K562 (cell line): ENCODE measurements around the gene GTF3C6. TPM values are rescaled to one million over a fixed set of nuclear protein-coding genes. Genes with fewer than 3 reads are reported as not detected.
A peak's percentile ranks its signal among the peaks of the same experiment; 100 is the strongest.

Experiments
- ATAC-seq: fragments of 200-7000 bp; cut with Tn5 transposase; 3 replicates; pipeline ENCODE4 v1.9.1; 2020; ENCODE audit warnings: moderate library complexity
- BruUV-seq: library from RNA; stranded (reverse); fragments of 400-500 nt; replicated peaks from 2 replicates; lab custom pipeline; 2021; lab: Mats Ljungman, UMichigan
- CTCF ChIA-PET: fragments of 300-600 bp; formaldehyde crosslinking; extraction: SDS; loops from one replicate; lab custom pipeline; 2021; ENCODE audit warnings: low intra/inter-chr PET ratio; lab: Yijun Ruan, JAX
- POLR2A ChIA-PET: fragments of 300-600, 350-650 bp; sonication (Branson Sonifier 250); formaldehyde crosslinking; extraction: SDS; loops from one replicate; lab custom pipeline; 2021; ENCODE audit warnings: antibody characterized with exemption, inconsistent platforms; lab: Yijun Ruan, JAX
- DNase-seq, 4 experiments: peaks; one replicate each; pipeline versions ENCODE4 v3.0.0 to v3.0.0-alpha.2; 2011 to 2018; ENCODE audit warnings: low spot score in 3 of 4, mixed read lengths in 3 of 4; ENCODE audit errors: extremely low read depth in 1 of 4
- FAIRE-seq: peaks from 2 replicates; lab custom pipeline; 2011; peaks lifted over from hg19 to GRCh38; lab: Jason Lieb, UNC
- H2AFZ ChIP-seq: 2 replicates; pipeline ENCODE4 v1.6.0; 2011; ENCODE audit warnings: low read depth, low read length, control low read depth, inconsistent platforms
- H3K27ac ChIP-seq: fragments of 200-600 bp; 3 replicates; pipeline ENCODE4 v1.8.0; 2011; ENCODE audit warnings: low read depth, mild to moderate bottlenecking, control low read depth, inconsistent platforms, low read length, moderate library complexity, mixed read lengths; ENCODE audit errors: extremely low read depth
- H3K27me3 ChIP-seq, 2 experiments: fragments of 300-600 bp in 1 of 2; 2 replicates in 1 of 2; 3 replicates in 1 of 2; pipeline versions ENCODE4 v1.6.0 to v1.8.0; 2011; ENCODE audit warnings: inconsistent platforms in 2 of 2, low read length in 2 of 2, mild to moderate bottlenecking in 1 of 2, mixed read lengths in 1 of 2, moderate library complexity in 1 of 2; ENCODE audit not compliant: control insufficient read depth in 2 of 2, insufficient read depth in 2 of 2
- H3K36me3 ChIP-seq: fragments of 300-600 bp; 3 replicates; pipeline ENCODE4 v1.8.0; 2011; ENCODE audit warnings: mild to moderate bottlenecking, low read length, inconsistent platforms; ENCODE audit not compliant: control insufficient read depth, insufficient read depth
- H3K4me1 ChIP-seq, 2 experiments: fragments of 200-600 bp in 1 of 2; replicated peaks in 1 of 2; 2 replicates in 1 of 2; 3 replicates in 1 of 2; pipeline versions ENCODE4 v1.5.1 to v1.8.0; 2011; ENCODE audit warnings: inconsistent platforms in 2 of 2, low read length in 2 of 2, mild to moderate bottlenecking in 1 of 2, mixed read lengths in 1 of 2, moderate library complexity in 1 of 2; ENCODE audit not compliant: control insufficient read depth in 2 of 2, insufficient read depth in 2 of 2
- H3K4me2 ChIP-seq: 2 replicates; pipeline ENCODE4 v1.6.1; 2011; ENCODE audit warnings: low read length, control low read depth, inconsistent platforms, mixed read lengths; ENCODE audit not compliant: insufficient read depth
- H3K4me3 ChIP-seq: fragments of 200-600 bp; sonication (generic), shearing (Covaris generic); 2 replicates; pipeline ENCODE4 v1.5.1; 2016; ENCODE audit warnings: control low read depth, inconsistent platforms
- H3K79me2 ChIP-seq: fragments of 200-600 bp; 3 replicates; pipeline ENCODE4 v1.8.0; 2011; ENCODE audit warnings: low read length, inconsistent platforms; ENCODE audit not compliant: control insufficient read depth, insufficient read depth
- H3K9ac ChIP-seq, 2 experiments: 2 replicates each; pipeline versions ENCODE4 v1.6.0 to v1.6.1; 2011; ENCODE audit warnings: low read depth in 2 of 2, low read length in 2 of 2, control low read depth in 1 of 2, inconsistent platforms in 1 of 2, mild to moderate bottlenecking in 1 of 2, mixed read lengths in 1 of 2; ENCODE audit not compliant: insufficient read depth in 1 of 2
- H3K9me1 ChIP-seq: one replicate; pipeline ENCODE4 v1.6.0; 2011; ENCODE audit warnings: inconsistent platforms, mild to moderate bottlenecking, low read length, moderate library complexity; ENCODE audit not compliant: control insufficient read depth, insufficient read depth
- H3K9me3 ChIP-seq: replicated peaks from 2 replicates; pipeline ENCODE4 v1.5.1; 2011; ENCODE audit warnings: low read depth, low read length, inconsistent platforms; ENCODE audit not compliant: control insufficient read depth, insufficient read depth
- H4K20me1 ChIP-seq: replicated peaks from 2 replicates; pipeline ENCODE4 v1.6.1; 2011; ENCODE audit warnings: low read length, inconsistent platforms, mixed read lengths; ENCODE audit not compliant: control insufficient read depth, insufficient read depth
- EP300 ChIP-seq: IDR thresholded peaks from 2 replicates; pipeline ENCODE4 v1.6.1; 2012; ENCODE audit warnings: low read length, improper control_type of control experiment
- FOXA1 ChIP-seq: fragments of 450-650 bp; IDR thresholded peaks from 2 replicates; pipeline ENCODE4 v1.6.1; 2016; ENCODE audit warnings: mild to moderate bottlenecking, borderline replicate concordance
- HLTF ChIP-seq: fragments of 450-650 bp; IDR thresholded peaks from 2 replicates; pipeline ENCODE4 v1.6.1; 2016
- JUND ChIP-seq, 2 experiments: IDR thresholded peaks; 2 replicates in 1 of 2; 3 replicates in 1 of 2; pipeline ENCODE4 v1.6.1; 2011; ENCODE audit warnings: borderline replicate concordance in 2 of 2, low read depth in 2 of 2, low read length in 2 of 2, improper control_type of control experiment in 1 of 2, missing biosample characterization in 1 of 2, missing genetic modification characterization in 1 of 2, missing genetic modification reagents in 1 of 2
- MCM7 ChIP-seq, 2 experiments: fragments of 450-650 bp; IDR thresholded peaks; 2 replicates each; pipeline ENCODE4 v1.6.1; 2016 to 2018
- PTBP1 ChIP-seq: fragments of 200-400 bp; formaldehyde crosslinking; IDR thresholded peaks from 2 replicates; pipeline ENCODE4 v1.6.1; 2017; ENCODE audit warnings: low read depth, low read length
- SOX6 ChIP-seq: fragments of 450-650 bp; IDR thresholded peaks from 2 replicates; pipeline ENCODE4 v1.6.1; 2014; ENCODE audit warnings: mild to moderate bottlenecking
- TARDBP ChIP-seq: fragments of 450-650 bp; IDR thresholded peaks from 2 replicates; pipeline ENCODE4 v1.6.1; 2016
- ZNF584 ChIP-seq: fragments of 200-800 bp; sonication (Bioruptor generic); IDR thresholded peaks from 2 replicates; pipeline ENCODE4 v1.6.1; 2016; ENCODE audit warnings: low read depth, mild to moderate bottlenecking, missing genetic modification characterization, missing compliant biosample characterization
- ZNF695 ChIP-seq: fragments of 450-650 bp; formaldehyde crosslinking; IDR thresholded peaks from 2 replicates; pipeline ENCODE4 v1.4.0; 2020; ENCODE audit warnings: mild to moderate bottlenecking, moderate library complexity
- ZNF766 ChIP-seq: fragments of 200-800 bp; sonication (Bioruptor generic); conservative IDR thresholded peaks from 2 replicates; pipeline ENCODE4 v1.6.1; 2016; ENCODE audit warnings: missing genetic modification characterization, missing compliant biosample characterization
- WGBS: fragments of 100-300 bp; shearing (Covaris generic); methylation state at CpG from one replicate; pipeline ENCODE4 v1.1.6; 2016; ENCODE audit warnings: low coverage, mixed read lengths; ENCODE audit not compliant: insufficient coverage; ENCODE audit errors: missing lambda C conversion rate; 5-methylcytosine and 5-hydroxymethylcytosine counted together
- in situ Hi-C: fragments of 300-500 bp; cut with MboI; formaldehyde crosslinking; loops from 4 replicates; pipeline ENCODE4 v1.15.0; 2018; ENCODE audit warnings: inconsistent platforms, mixed read lengths
- intact Hi-C: fragments of 100-400 bp; cut with micrococcal nuclease; formaldehyde crosslinking; loops from 2 replicates; pipeline ENCODE4 v1.14.2; 2022
- polyA plus RNA-seq, 8 experiments: library from polyadenylated mRNA; depleted of rRNA in 4 of 8; stranded (reverse) in 5 of 8; unstranded in 3 of 8; fragments of >200 nt; fragmentation: Nextera tagmentation in 2 of 8; fragmentation: Illumina TruSeq in 1 of 8; extraction: Ambion mirVana in 2 of 8; extraction: Trizol in 1 of 8; gene quantifications; 2 replicates each; pipeline versions ENCODE4 v1.2.1 to v1.2.3, GENCODE V29; 2011 to 2014; ENCODE audit warnings: inconsistent platforms in 1 of 8, missing spikeins in 1 of 8
- total RNA-seq, 7 experiments: library from RNA; depleted of rRNA in 6 of 7; stranded (reverse); fragments of >200 nt in 6 of 7; fragmentation: Illumina TruSeq in 2 of 7; extraction: Trizol in 2 of 7; gene quantifications; 2 replicates each; pipeline versions ENCODE4 v1.2.1 to v1.2.3, GENCODE V29; 2011 to 2021; ENCODE audit warnings: low replicate concordance in 1 of 7
- TF ChIP-seq, protein P1 (sequence below): fragments of 450-650 bp; IDR thresholded peaks from 2 replicates; pipeline ENCODE4 v1.6.1; 2017; ENCODE audit warnings: antibody characterized with exemption, mild to moderate bottlenecking
- TF ChIP-seq, protein P2 (sequence below), 2 experiments: IDR thresholded peaks in 1 of 2; conservative IDR thresholded peaks in 1 of 2; 2 replicates each; pipeline ENCODE4 v1.6.1; 2016; ENCODE audit warnings: low read depth in 2 of 2, mild to moderate bottlenecking in 1 of 2, missing compliant biosample characterization in 1 of 2, missing genetic modification characterization in 1 of 2, moderate library complexity in 1 of 2

Gene GTF3C6
- total and polyA plus RNA-seq, 9 of the 15 experiments (the other 6 are each of a cell fraction or from before 2014, with no cell fraction given) = 37.6 to 140 (median 111) TPM

DNA sequence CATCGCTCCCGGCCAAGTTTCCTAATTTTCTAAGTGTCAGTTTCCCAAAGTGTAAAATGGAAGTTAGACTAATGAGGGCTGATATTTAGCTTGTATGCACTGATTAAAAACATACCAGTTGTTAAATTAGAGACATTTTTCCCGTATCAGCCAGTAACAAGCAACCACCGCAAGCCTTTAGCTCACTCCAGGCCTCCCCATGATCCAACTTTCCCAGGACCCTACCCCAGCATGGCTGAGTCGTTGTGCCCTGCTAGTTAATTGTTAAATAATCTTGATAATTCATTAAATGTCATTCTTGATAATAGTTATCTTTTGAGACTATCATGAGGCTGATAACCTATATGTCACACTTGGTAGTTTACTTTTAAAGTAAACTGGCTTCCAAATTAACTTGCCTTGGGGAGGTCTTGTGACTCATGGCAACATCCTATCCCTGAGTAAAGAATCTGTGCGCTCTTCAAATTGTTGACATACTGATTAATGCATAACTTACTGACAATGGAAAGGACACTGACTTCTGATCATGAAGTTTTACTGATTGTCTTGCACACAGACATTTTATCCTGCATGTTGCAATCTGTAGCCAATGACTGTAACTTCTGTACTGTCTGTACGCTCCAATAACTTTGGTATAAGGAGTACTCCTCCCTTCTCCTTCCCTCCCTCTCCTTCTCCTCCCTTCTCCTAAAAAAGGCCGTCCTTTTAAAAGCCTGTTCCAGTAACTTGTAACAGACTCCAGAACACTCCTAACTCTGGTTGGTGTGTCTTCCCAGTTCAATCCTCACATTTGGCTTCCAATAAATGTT, 6.3 kb upstream of the GTF3C6 start:
- 51% methylated on average over 8 of the region's 8 CpGs for WGBS
- Histone ChIP-seq H4K20me1 (no peaks in the 10 kb centered on the region), H3K9me1 (no peaks in the 10 kb centered on the region), H3K27ac (no peak overlapping the region), H3K4me3 (no peak overlapping the region), H3K4me1 (no peaks in the 10 kb centered on the region; a peak in 1 of 5 replicates), H3K36me3 (no peaks in the 10 kb centered on the region), H2AFZ (peak overlapping the region; percentile 18), H3K4me2 (no peak overlapping the region), H3K79me2 (no peaks in the 10 kb centered on the region), H3K9me3 (no peaks in the 10 kb centered on the region), H3K27me3 (no peaks in the 10 kb centered on the region), H3K9ac (no peak overlapping the region)
- FAIRE-seq = no peak
- in situ Hi-C loops (loop anchor here (5.0 kb wide), 1 partner anchor 275 kb away; no protein-coding TSS in a partner anchor), intact Hi-C loops (no loop called here)
- no peak for DNase-seq
- peak; percentile 55 for ATAC-seq
- BruUV-seq = no TSS peak
- CTCF ChIA-PET = interaction anchor here (0.5 to 0.6 kb wide), 2 partner anchors 144 to 271 kb away, joined by 4 read pairs; no protein-coding TSS in a partner anchor
- POLR2A ChIA-PET = interaction anchor here (1.9 kb wide), 1 partner anchor 8 kb away, joined by 6 read pairs; no protein-coding TSS in a partner anchor
- TF ChIP-seq ZNF584 (CRISPR knock-in tag) (0 out of 2 replicates have a peak, but pooled peaks have one; percentile 51), TARDBP (no peak), EP300 (0 out of 2 replicates have a peak, but pooled peaks have one; percentile 17), JUND (IDR thresholded peaks at IDR 0.05; ENCODE audit: borderline replicate concordance, low read depth, low read length) (0 out of 2 replicates have a peak, but pooled peaks have one; percentile 19), JUND (tag; IDR thresholded peaks at IDR 0.05; ENCODE audit: borderline replicate concordance, low read depth, low read length) (no peak), HLTF (no peak), PTBP1 (no peak), FOXA1 (no peak), SOX6 (peak; percentile 51; the same call in 1 of the 2 replicates), ZNF766 (CRISPR knock-in tag) (0 out of 2 replicates have a peak, but pooled peaks have one; percentile 40), MCM7 (IDR thresholded peaks at IDR 0.05) (no peak), ZNF695 (CRISPR knock-in tag) (no peak)
- TF ChIP-seq, protein P1, sequence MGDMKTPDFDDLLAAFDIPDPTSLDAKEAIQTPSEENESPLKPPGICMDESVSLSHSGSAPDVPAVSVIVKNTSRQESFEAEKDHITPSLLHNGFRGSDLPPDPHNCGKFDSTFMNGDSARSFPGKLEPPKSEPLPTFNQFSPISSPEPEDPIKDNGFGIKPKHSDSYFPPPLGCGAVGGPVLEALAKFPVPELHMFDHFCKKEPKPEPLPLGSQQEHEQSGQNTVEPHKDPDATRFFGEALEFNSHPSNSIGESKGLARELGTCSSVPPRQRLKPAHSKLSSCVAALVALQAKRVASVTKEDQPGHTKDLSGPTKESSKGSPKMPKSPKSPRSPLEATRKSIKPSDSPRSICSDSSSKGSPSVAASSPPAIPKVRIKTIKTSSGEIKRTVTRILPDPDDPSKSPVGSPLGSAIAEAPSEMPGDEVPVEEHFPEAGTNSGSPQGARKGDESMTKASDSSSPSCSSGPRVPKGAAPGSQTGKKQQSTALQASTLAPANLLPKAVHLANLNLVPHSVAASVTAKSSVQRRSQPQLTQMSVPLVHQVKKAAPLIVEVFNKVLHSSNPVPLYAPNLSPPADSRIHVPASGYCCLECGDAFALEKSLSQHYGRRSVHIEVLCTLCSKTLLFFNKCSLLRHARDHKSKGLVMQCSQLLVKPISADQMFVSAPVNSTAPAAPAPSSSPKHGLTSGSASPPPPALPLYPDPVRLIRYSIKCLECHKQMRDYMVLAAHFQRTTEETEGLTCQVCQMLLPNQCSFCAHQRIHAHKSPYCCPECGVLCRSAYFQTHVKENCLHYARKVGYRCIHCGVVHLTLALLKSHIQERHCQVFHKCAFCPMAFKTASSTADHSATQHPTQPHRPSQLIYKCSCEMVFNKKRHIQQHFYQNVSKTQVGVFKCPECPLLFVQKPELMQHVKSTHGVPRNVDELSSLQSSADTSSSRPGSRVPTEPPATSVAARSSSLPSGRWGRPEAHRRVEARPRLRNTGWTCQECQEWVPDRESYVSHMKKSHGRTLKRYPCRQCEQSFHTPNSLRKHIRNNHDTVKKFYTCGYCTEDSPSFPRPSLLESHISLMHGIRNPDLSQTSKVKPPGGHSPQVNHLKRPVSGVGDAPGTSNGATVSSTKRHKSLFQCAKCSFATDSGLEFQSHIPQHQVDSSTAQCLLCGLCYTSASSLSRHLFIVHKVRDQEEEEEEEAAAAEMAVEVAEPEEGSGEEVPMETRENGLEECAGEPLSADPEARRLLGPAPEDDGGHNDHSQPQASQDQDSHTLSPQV = no peak
- TF ChIP-seq, protein P2, sequence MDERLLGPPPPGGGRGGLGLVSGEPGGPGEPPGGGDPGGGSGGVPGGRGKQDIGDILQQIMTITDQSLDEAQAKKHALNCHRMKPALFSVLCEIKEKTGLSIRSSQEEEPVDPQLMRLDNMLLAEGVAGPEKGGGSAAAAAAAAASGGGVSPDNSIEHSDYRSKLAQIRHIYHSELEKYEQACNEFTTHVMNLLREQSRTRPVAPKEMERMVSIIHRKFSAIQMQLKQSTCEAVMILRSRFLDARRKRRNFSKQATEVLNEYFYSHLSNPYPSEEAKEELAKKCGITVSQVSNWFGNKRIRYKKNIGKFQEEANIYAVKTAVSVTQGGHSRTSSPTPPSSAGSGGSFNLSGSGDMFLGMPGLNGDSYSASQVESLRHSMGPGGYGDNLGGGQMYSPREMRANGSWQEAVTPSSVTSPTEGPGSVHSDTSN (CRISPR knock-in tag; IDR thresholded peaks at IDR 0.05; ENCODE audit: low read depth) = no peak
- TF ChIP-seq, protein P2 (tag; conservative IDR thresholded peaks at IDR 0.05; ENCODE audit: low read depth) = 0 out of 2 replicates have a peak, but pooled peaks have one; percentile 51
